ENCODE results near the gene RPTOR. TPM values are rescaled to one million over a fixed set of nuclear protein-coding genes. Genes with fewer than 3 reads are reported as not detected.

RPTOR gene
- polyA plus RNA-seq, 1 of the 3 experiments (the other 2 are of a cell fraction), result 14.9 TPM

GRCh38 chr17:80676564-80676963 lies 131.9 kb downstream of the RPTOR start:
- no peaks in the 10 kb centered on the region for H3K36me3 ChIP-seq (replicated peaks in 1 of 2; ENCODE audit: control insufficient read depth in 1 of 2, insufficient read depth in 2 of 2, low read length in 1 of 2)
- no peak overlapping the region for H3K9ac ChIP-seq
- no peaks in the 10 kb centered on the region for H3K9me2 ChIP-seq
- peaks cover 0 to 2% of the 10 kb centered on the region in 2 experiments; a peak in 1 of 4 replicates for H3K4me1 ChIP-seq (ENCODE audit: control insufficient read depth in 1 of 2, insufficient read depth in 2 of 2, low read depth in 1 of 2, low read length in 1 of 2)
- H4K20me1 ChIP-seq (ENCODE audit: insufficient read depth), result peaks cover 16% of the 10 kb centered on the region; the same call in 1 of the 2 replicates
- peaks cover 28% of the 10 kb centered on the region for H3K79me2 ChIP-seq (ENCODE audit: insufficient read depth)
- ChIA-PET CTCF (interaction anchor here (1.1 to 2.2 kb wide), 2 partner anchors 12 to 17 kb away, joined by 3 to 6 read pairs; no protein-coding TSS in a partner anchor), POLR2A (no interaction called here)
- H3K27ac ChIP-seq (ENCODE audit: low read depth in 2 of 2, low read length in 1 of 2), result no peak overlapping the region
- no peak overlapping the region for H2AFZ ChIP-seq (ENCODE audit: low read depth)
- no peak overlapping the region for H3K4me3 ChIP-seq (ENCODE audit: low read depth in 2 of 2, low read length in 1 of 2)
- H3K4me2 ChIP-seq, result no peak overlapping the region
- H3K9me3 ChIP-seq, result no peaks in the 10 kb centered on the region
- peaks cover 3% of the 10 kb centered on the region for H3F3A ChIP-seq (replicated peaks; ENCODE audit: insufficient read depth)
- 89% methylated on average over 9 of the region's 9 CpGs for WGBS (ENCODE audit: low lambda C conversion rate)
- no peak for DNase-seq
- no peaks in the 10 kb centered on the region for H3K27me3 ChIP-seq (ENCODE audit: insufficient read depth)
- TF ChIP-seq MAX (IDR thresholded peaks at IDR 0.05; ENCODE audit: low read depth) (no peak), TEAD4 (IDR thresholded peaks at IDR 0.05; ENCODE audit: borderline replicate concordance, insufficient read depth) (no peak), MEF2A (IDR thresholded peaks at IDR 0.05; ENCODE audit: borderline replicate concordance, low read depth) (no peak), IRF3 (IDR thresholded peaks at IDR 0.05; ENCODE audit: low read depth, low read length) (no peak), ELF1 (IDR thresholded peaks at IDR 0.05) (no peak), USF2 (IDR thresholded peaks at IDR 0.05; ENCODE audit: borderline replicate concordance, low read depth, low read length) (no peak), EZH2phosphoT487 (IDR thresholded peaks at IDR 0.05; ENCODE audit: borderline replicate concordance, low read depth) (no peak), YY1 (IDR thresholded peaks at IDR 0.05; ENCODE audit: low read depth) (no peak), RXRA (IDR thresholded peaks at IDR 0.05; ENCODE audit: borderline replicate concordance, low read depth) (no peak), FOXJ3 (CRISPR knock-in tag; IDR thresholded peaks at IDR 0.05) (no peak), NRF1 (IDR thresholded peaks at IDR 0.05; ENCODE audit: low read depth, low read length) (no peak), JUND (IDR thresholded peaks at IDR 0.05) (no peak), RCOR1 (IDR thresholded peaks at IDR 0.05; ENCODE audit: low read length) (no peak)

- H3F3A ChIP-seq (replicated peaks; ENCODE audit: insufficient read depth), result peaks cover 3% of the 10 kb centered on the region
- WGBS (ENCODE audit: low lambda C conversion rate), result 97% methylated on average over 3 of the region's 3 CpGs
- H3K4me1 ChIP-seq (ENCODE audit: control insufficient read depth in 1 of 2, insufficient read depth in 2 of 2, low read depth in 1 of 2, low read length in 1 of 2), result peaks cover 0 to 2% of the 10 kb centered on the region in 2 experiments; a peak in 1 of 4 replicates
- no peak overlapping the region for H3K9ac ChIP-seq
- no peak for DNase-seq
- H4K20me1 ChIP-seq (ENCODE audit: insufficient read depth), result peaks cover 16% of the 10 kb centered on the region; the same call in 1 of the 2 replicates
- no peak overlapping the region for H3K27ac ChIP-seq (ENCODE audit: low read depth in 2 of 2, low read length in 1 of 2)
- ChIA-PET CTCF (interaction anchor here (1.1 to 2.2 kb wide), 2 partner anchors 12 to 16 kb away, joined by 3 to 6 read pairs; no protein-coding TSS in a partner anchor), POLR2A (no interaction called here)
- no peaks in the 10 kb centered on the region for H3K9me3 ChIP-seq
- H3K4me3 ChIP-seq (ENCODE audit: low read depth in 2 of 2, low read length in 1 of 2), result no peak overlapping the region
- no peak overlapping the region for H2AFZ ChIP-seq (ENCODE audit: low read depth)
- TF ChIP-seq IRF3 (IDR thresholded peaks at IDR 0.05; ENCODE audit: low read depth, low read length) (no peak), PBX3 (IDR thresholded peaks at IDR 0.05) (no peak), FOXJ3 (CRISPR knock-in tag; IDR thresholded peaks at IDR 0.05) (no peak), MAX (IDR thresholded peaks at IDR 0.05; ENCODE audit: low read depth) (no peak)
- no peaks in the 10 kb centered on the region for H3K9me2 ChIP-seq
- no peak overlapping the region for H3K4me2 ChIP-seq
- no peaks in the 10 kb centered on the region for H3K36me3 ChIP-seq (replicated peaks in 1 of 2; ENCODE audit: control insufficient read depth in 1 of 2, insufficient read depth in 2 of 2, low read length in 1 of 2)
- H3K27me3 ChIP-seq (ENCODE audit: insufficient read depth), result no peaks in the 10 kb centered on the region
- peaks cover 30% of the 10 kb centered on the region for H3K79me2 ChIP-seq (ENCODE audit: insufficient read depth)
These were observed 132.6 kb downstream of the RPTOR start for GRCh38 chr17:80677214-80677756.
